ENCODE results near the gene C1orf232.

C1orf232 gene

GRCh38 chr1:26122988-26123973 lies 45.5 kb downstream of the C1orf232 start:
- no peak for DNase-seq

GRCh38 chr1:26121854-26122773 lies 46.6 kb downstream of the C1orf232 start:
- DNase-seq, result no peak

GRCh38 chr1:26119892-26120608 lies 48.7 kb downstream of the C1orf232 start:
- DNase-seq, result no peak

- no peak for DNase-seq
Observed at GRCh38 chr1:26114165-26114927, 54.4 kb downstream of the C1orf232 start.

All from CD4-positive, alpha-beta T cell treated with Interferon gamma for 1 hour (primary cell).